Kidney epithelial cell (primary cell): Measurements from ENCODE around the gene FBXW10B. TPM values are rescaled to one million over a fixed set of nuclear protein-coding genes. Genes with fewer than 3 reads are reported as not detected.
"Not testable (repeated sequence)": the region's sequence is repeated elsewhere in the genome, so short reads cannot be mapped to it uniquely, and the experiment has no call there.

Experiments
- DNase-seq: peaks from one replicate; pipeline ENCODE4 v3.0.0-alpha.2; 2010; ENCODE audit warnings: low read depth
- H3K27me3 ChIP-seq: 2 replicates; pipeline ENCODE4 v1.6.0; 2011; ENCODE audit warnings: low read length; ENCODE audit not compliant: control insufficient read depth, insufficient read depth
- H3K36me3 ChIP-seq: 2 replicates; pipeline ENCODE4 v1.5.1; 2011; ENCODE audit warnings: low read length; ENCODE audit not compliant: control insufficient read depth, insufficient read depth
- H3K4me3 ChIP-seq: 2 replicates; pipeline ENCODE4 v1.5.1; 2011; ENCODE audit warnings: low read depth, mild to moderate bottlenecking, control low read depth, low read length
- total RNA-seq: library from RNA; depleted of rRNA; stranded (reverse); fragments of >200 nt; gene quantifications from 2 replicates; pipeline ENCODE4 v1.2.3, GENCODE V29; 2015
- TF ChIP-seq, protein P1 (sequence below): IDR thresholded peaks from 2 replicates; pipeline ENCODE4 v1.5.1; 2011; ENCODE audit warnings: mild to moderate bottlenecking, moderate library complexity, low read length, control low read depth, inconsistent platforms; ENCODE audit not compliant: insufficient read depth, poor library complexity, severe bottlenecking

FBXW10B gene
- total RNA-seq, 1 donor from 2014 or later, result 0.84 TPM

DNA sequence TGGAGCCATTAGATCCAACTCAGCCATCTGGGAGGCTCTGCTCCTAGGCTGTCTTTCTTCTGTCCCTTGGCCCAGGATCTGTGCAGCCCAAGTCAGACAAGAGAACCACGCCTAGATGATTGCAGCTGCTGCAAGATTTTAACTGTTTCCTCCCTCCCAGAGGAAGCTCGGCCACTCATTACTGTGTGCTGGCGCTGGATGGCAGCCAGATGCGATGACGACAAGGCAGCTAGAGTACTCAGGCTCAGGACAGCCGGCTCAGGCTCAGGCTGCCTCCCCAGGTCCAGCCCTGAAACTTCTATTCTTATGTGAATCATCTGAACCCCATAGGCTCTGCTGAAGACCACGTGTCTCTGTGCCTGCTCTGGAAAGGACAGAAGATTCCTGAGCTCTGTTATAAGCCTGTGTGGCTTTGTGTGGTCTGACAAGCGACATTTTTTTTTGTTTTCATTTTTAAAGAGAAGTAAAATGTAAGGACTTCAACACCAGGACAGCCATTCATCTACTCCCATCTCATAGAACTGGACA is 32.1 kb upstream of the FBXW10B start:
- peak; percentile 97 for DNase-seq
- TF ChIP-seq, protein P1, sequence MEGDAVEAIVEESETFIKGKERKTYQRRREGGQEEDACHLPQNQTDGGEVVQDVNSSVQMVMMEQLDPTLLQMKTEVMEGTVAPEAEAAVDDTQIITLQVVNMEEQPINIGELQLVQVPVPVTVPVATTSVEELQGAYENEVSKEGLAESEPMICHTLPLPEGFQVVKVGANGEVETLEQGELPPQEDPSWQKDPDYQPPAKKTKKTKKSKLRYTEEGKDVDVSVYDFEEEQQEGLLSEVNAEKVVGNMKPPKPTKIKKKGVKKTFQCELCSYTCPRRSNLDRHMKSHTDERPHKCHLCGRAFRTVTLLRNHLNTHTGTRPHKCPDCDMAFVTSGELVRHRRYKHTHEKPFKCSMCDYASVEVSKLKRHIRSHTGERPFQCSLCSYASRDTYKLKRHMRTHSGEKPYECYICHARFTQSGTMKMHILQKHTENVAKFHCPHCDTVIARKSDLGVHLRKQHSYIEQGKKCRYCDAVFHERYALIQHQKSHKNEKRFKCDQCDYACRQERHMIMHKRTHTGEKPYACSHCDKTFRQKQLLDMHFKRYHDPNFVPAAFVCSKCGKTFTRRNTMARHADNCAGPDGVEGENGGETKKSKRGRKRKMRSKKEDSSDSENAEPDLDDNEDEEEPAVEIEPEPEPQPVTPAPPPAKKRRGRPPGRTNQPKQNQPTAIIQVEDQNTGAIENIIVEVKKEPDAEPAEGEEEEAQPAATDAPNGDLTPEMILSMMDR, result no peak
- Histone ChIP-seq H3K4me3 (peak overlapping the region; percentile 46), H3K27me3 (no peaks in the 10 kb centered on the region), H3K36me3 (no peaks in the 10 kb centered on the region)

GRCh38 chr17:15650741-15651582 is 31.5 kb upstream of the FBXW10B start:
- Histone ChIP-seq H3K27me3 (no peaks in the 10 kb centered on the region), H3K4me3 (peak overlapping the region; percentile 46), H3K36me3 (no peaks in the 10 kb centered on the region)
- TF ChIP-seq, protein P1, result no peak
- no peak for DNase-seq

- TF ChIP-seq, protein P1, result no peak
- no peaks in the 10 kb centered on the region for H3K27me3 ChIP-seq
- H3K36me3 ChIP-seq, result no peaks in the 10 kb centered on the region
- peak overlapping the region; percentile 46 for H3K4me3 ChIP-seq
- DNase-seq, result no peak
Observed at GRCh38 chr17:15649861-15650421, 30.4 kb upstream of the FBXW10B start.

GRCh38 chr17:15648386-15648785 is 28.9 kb upstream of the FBXW10B start:
- no peak overlapping the region for H3K4me3 ChIP-seq
- DNase-seq, result no peak
- no peaks in the 10 kb centered on the region for H3K27me3 ChIP-seq
- no peaks in the 10 kb centered on the region for H3K36me3 ChIP-seq
- TF ChIP-seq, protein P1, result no peak

- H3K36me3 ChIP-seq, H3K4me3 ChIP-seq, DNase-seq, H3K27me3 ChIP-seq: not testable (repeated sequence)
Observed at GRCh38 chr17:15645942-15646312, 26.4 kb upstream of the FBXW10B start.

- not testable (repeated sequence) for H3K4me3 ChIP-seq, DNase-seq, H3K36me3 ChIP-seq, H3K27me3 ChIP-seq
Observed at GRCh38 chr17:15645099-15645941, 25.8 kb upstream of the FBXW10B start.

GRCh38 chr17:15642505-15643251 is 23.2 kb upstream of the FBXW10B start:
- not testable (repeated sequence) for H3K4me3 ChIP-seq, DNase-seq, H3K36me3 ChIP-seq, H3K27me3 ChIP-seq

GRCh38 chr17:15642014-15642413 is 22.5 kb upstream of the FBXW10B start:
- H3K36me3 ChIP-seq, H3K27me3 ChIP-seq, DNase-seq, H3K4me3 ChIP-seq: not testable (repeated sequence)

DNA sequence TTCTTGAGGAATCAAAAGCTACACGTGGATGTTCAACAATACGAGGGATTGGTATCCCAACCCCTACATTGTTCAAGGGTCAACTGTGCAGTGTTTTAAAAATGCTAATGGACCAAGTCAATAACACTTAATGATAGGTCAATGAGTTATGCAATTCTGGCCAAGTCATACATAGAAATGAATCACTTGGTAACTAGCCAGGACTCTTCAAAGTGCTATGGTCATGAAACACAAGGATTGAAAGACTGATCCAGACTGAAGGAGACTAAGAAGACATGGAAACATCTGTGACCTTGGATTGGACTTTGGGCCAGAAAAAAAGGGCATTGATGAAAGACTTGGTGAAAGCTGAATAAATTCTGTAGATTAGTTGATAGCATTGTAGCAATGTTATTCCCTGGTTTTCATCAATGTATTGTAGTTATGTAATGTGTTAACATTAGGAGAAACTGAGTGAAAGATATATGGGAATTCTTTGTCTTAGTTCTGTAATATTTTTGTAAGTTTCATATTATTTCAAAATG is 11.5 kb upstream of the FBXW10B start:
- H3K27me3 ChIP-seq, H3K36me3 ChIP-seq, H3K4me3 ChIP-seq, DNase-seq: not testable (repeated sequence)
